ENCODE data around the gene LOXL1.

- TF ChIP-seq CTCF (IDR thresholded peaks at IDR 0.05) (no peak), POLR2A (IDR thresholded peaks at IDR 0.05) (no peak)
Measured at GRCh38 chr15:73965758-73966113, 39.5 kb downstream of the LOXL1 start.

Data from Peyer's patch (tissue), 4 donors.